WTC11 (cell line): ENCODE measurements around the gene SH3PXD2A. TPM values are rescaled to one million over a fixed set of nuclear protein-coding genes. Genes with fewer than 3 reads are reported as not detected.
A peak's percentile ranks its signal among the peaks of the same experiment; 100 is the strongest.

Source experiments
- ATAC-seq: fragments of 200-7000 bp; cut with Tn5 transposase; 2 replicates; pipeline ENCODE4 v1.10.0; 2021; ENCODE audit warnings: mild to moderate bottlenecking, moderate library complexity
- CTCF ChIA-PET: fragments of 300-600 bp; sonication (Branson Sonifier 250); formaldehyde crosslinking; loops from one replicate; lab custom pipeline; 2021; ENCODE audit warnings: antibody characterized with exemption; lab: Charles Lee
- POLR2A ChIA-PET: fragments of 350-600 bp; sonication (Branson Sonifier 250); formaldehyde crosslinking; loops from one replicate; lab custom pipeline; 2021; ENCODE audit warnings: antibody characterized with exemption; lab: Charles Lee
- DNase-seq: peaks from one replicate; pipeline ENCODE4 v3.0.0; 2021; ENCODE audit warnings: low spot score
- H3K27ac Mint-ChIP-seq: 2 replicates; pipeline ENCODE4 v1.8.0; 2021; ENCODE audit warnings: mixed read lengths
- H3K27me3 Mint-ChIP-seq: 2 replicates; pipeline ENCODE4 v1.8.0; 2021; ENCODE audit warnings: low read depth, mild to moderate bottlenecking, moderate library complexity, mixed read lengths
- H3K36me3 Mint-ChIP-seq: 2 replicates; pipeline ENCODE4 v1.8.0; 2021; ENCODE audit warnings: mixed read lengths
- H3K4me1 Mint-ChIP-seq: 2 replicates; pipeline ENCODE4 v1.8.0; 2022; ENCODE audit warnings: mixed read lengths
- H3K4me3 Mint-ChIP-seq: 2 replicates; pipeline ENCODE4 v1.8.0; 2021; ENCODE audit warnings: mild to moderate bottlenecking, moderate library complexity, mixed read lengths
- H3K9me3 Mint-ChIP-seq: 2 replicates; pipeline ENCODE4 v1.8.0; 2021; ENCODE audit warnings: mixed read lengths
- ARID4B ChIP-seq: sonication (generic); formaldehyde crosslinking; IDR thresholded peaks from 2 replicates; pipeline ENCODE4 v1.8.0; 2023; ENCODE audit warnings: missing genetic modification reagents, mild to moderate bottlenecking, borderline replicate concordance
- ATF1 ChIP-seq: sonication (generic); formaldehyde crosslinking; IDR thresholded peaks from 2 replicates; pipeline ENCODE4 v1.8.1; 2023; ENCODE audit warnings: mild to moderate bottlenecking, moderate library complexity, missing genetic modification reagents
- CREB1 ChIP-seq: sonication (generic); formaldehyde crosslinking; IDR thresholded peaks from 2 replicates; pipeline ENCODE4 v1.8.0; 2023; ENCODE audit warnings: mild to moderate bottlenecking, missing genetic modification reagents
- CREM ChIP-seq: sonication (generic); formaldehyde crosslinking; IDR thresholded peaks from 2 replicates; pipeline ENCODE4 v1.8.1; 2022; ENCODE audit warnings: mild to moderate bottlenecking, missing genetic modification reagents, moderate library complexity
- CTCF ChIP-seq: fragments of 200-600 bp; IDR thresholded peaks from 2 replicates; pipeline ENCODE4 v1.8.0; 2022; ENCODE audit warnings: antibody characterized with exemption
- E2F1 ChIP-seq: sonication (generic); formaldehyde crosslinking; IDR thresholded peaks from 2 replicates; pipeline ENCODE4 v1.8.0; 2022; ENCODE audit warnings: mild to moderate bottlenecking, missing genetic modification reagents
- EMX1 ChIP-seq: fragments of 250-450 bp; sonication (Bioruptor Pico); IDR thresholded peaks from 2 replicates; pipeline ENCODE4 v1.8.0; 2021; ENCODE audit warnings: mild to moderate bottlenecking
- GTF2I ChIP-seq: fragments of 250-450 bp; sonication (Bioruptor Pico); conservative IDR thresholded peaks from 2 replicates; pipeline ENCODE4 v1.4.0; 2021; ENCODE audit warnings: mild to moderate bottlenecking
- IRF1 ChIP-seq: sonication (generic); formaldehyde crosslinking; IDR thresholded peaks from 2 replicates; pipeline ENCODE4 v1.8.0; 2023; ENCODE audit warnings: missing genetic modification reagents
- JUN ChIP-seq: sonication (generic); formaldehyde crosslinking; IDR thresholded peaks from 2 replicates; pipeline ENCODE4 v1.8.0; 2023; ENCODE audit warnings: mild to moderate bottlenecking, missing genetic modification reagents
- KAT7 ChIP-seq: sonication (generic); formaldehyde crosslinking; IDR thresholded peaks from 2 replicates; pipeline ENCODE4 v1.8.1; 2023; ENCODE audit warnings: missing genetic modification reagents, mild to moderate bottlenecking, borderline replicate concordance
- NFATC4 ChIP-seq: fragments of 250-450 bp; sonication (Bioruptor Pico); IDR thresholded peaks from 2 replicates; pipeline ENCODE4 v1.9.0; 2021; ENCODE audit warnings: mild to moderate bottlenecking
- NR2C2 ChIP-seq: sonication (generic); formaldehyde crosslinking; IDR thresholded peaks from 2 replicates; pipeline ENCODE4 v1.8.0; 2022; ENCODE audit warnings: mild to moderate bottlenecking, missing genetic modification reagents
- PRRX2 ChIP-seq: fragments of 250-450 bp; sonication (Bioruptor Pico); IDR thresholded peaks from 2 replicates; pipeline ENCODE4 v1.8.0; 2021; ENCODE audit warnings: mild to moderate bottlenecking
- RELA ChIP-seq: sonication (generic); formaldehyde crosslinking; IDR thresholded peaks from 2 replicates; pipeline ENCODE4 v1.8.1; 2022; ENCODE audit warnings: missing genetic modification reagents, mild to moderate bottlenecking, borderline replicate concordance
- SMAD4 ChIP-seq: sonication (generic); formaldehyde crosslinking; IDR thresholded peaks from 2 replicates; pipeline ENCODE4 v1.8.0; 2022; ENCODE audit warnings: mild to moderate bottlenecking, missing genetic modification reagents
- TEAD4 ChIP-seq: sonication (generic); formaldehyde crosslinking; IDR thresholded peaks from 2 replicates; pipeline ENCODE4 v1.8.0; 2022; ENCODE audit warnings: mild to moderate bottlenecking, missing genetic modification reagents
- TP53 ChIP-seq: sonication (generic); formaldehyde crosslinking; IDR thresholded peaks from 2 replicates; pipeline ENCODE4 v1.8.1; 2023; ENCODE audit warnings: mild to moderate bottlenecking, missing genetic modification reagents
- ZBTB21 ChIP-seq: sonication (generic); formaldehyde crosslinking; IDR thresholded peaks from 2 replicates; pipeline ENCODE4 v1.8.1; 2023; ENCODE audit warnings: mild to moderate bottlenecking, missing genetic modification reagents, borderline replicate concordance
- ZMAT4 ChIP-seq: fragments of 250-450 bp; sonication (Bioruptor Pico); IDR thresholded peaks from 2 replicates; pipeline ENCODE4 v1.9.0; 2021; ENCODE audit warnings: mild to moderate bottlenecking
- ZNF138 ChIP-seq: sonication (generic); formaldehyde crosslinking; conservative IDR thresholded peaks from 2 replicates; pipeline ENCODE4 v1.8.1; 2022; ENCODE audit warnings: mild to moderate bottlenecking, moderate library complexity, missing genetic modification reagents
- ZNF423 ChIP-seq: fragments of 250-450 bp; sonication (Bioruptor Pico); IDR thresholded peaks from 2 replicates; pipeline ENCODE4 v2.1.2; 2022; ENCODE audit warnings: mild to moderate bottlenecking, moderate library complexity
- ZSCAN18 ChIP-seq: fragments of 250-450 bp; sonication (Bioruptor Pico); IDR thresholded peaks from 2 replicates; pipeline ENCODE4 v2.1.2; 2022; ENCODE audit warnings: mild to moderate bottlenecking, moderate library complexity
- total RNA-seq: library from RNA; stranded (reverse); gene quantifications from 3 replicates; pipeline ENCODE4 v1.2.3, GENCODE V29; 2021

SH3PXD2A gene
- total RNA-seq, 1 experiment from 2014 or later: 15.7 TPM

GRCh38 chr10:103699611-103700435 lies 155.6 kb downstream of the SH3PXD2A start:
- ATAC-seq: peak; percentile 40
- TF ChIP-seq E2F1: no peak
- no peak for TF ChIP-seq CREB1 (CRISPR knock-in tag)
- no peak for TF ChIP-seq ZBTB21 (CRISPR knock-in tag)
- no peak for TF ChIP-seq NR2C2 (CRISPR knock-in tag)
- no peak for TF ChIP-seq PRRX2
- TF ChIP-seq GTF2I (CRISPR knock-in tag): no peak
- no peak for TF ChIP-seq SMAD4 (CRISPR knock-in tag)
- POLR2A ChIA-PET: no interaction called here
- Mint-ChIP-seq H3K27ac (no peak overlapping the region), H3K36me3 (no peaks in the 10 kb centered on the region), H3K9me3 (no peaks in the 10 kb centered on the region), H3K4me1 (peaks cover 19% of the 10 kb centered on the region), H3K27me3 (peaks cover 10% of the 10 kb centered on the region), H3K4me3 (no peak overlapping the region)
- CTCF ChIA-PET: interaction anchor here (0.6 to 3.8 kb wide), 19 partner anchors 9 to 156 kb away, joined by 3 to 22 read pairs (median 5); partner anchors contain the start of gene SH3PXD2A
- DNase-seq: no peak

GRCh38 chr10:103698266-103698665 lies 157.1 kb downstream of the SH3PXD2A start:
- no peak overlapping the region for H3K4me3 Mint-ChIP-seq
- TF ChIP-seq CREB1 (CRISPR knock-in tag) (no peak), TEAD4 (CRISPR knock-in tag) (no peak), ZNF138 (CRISPR knock-in tag) (no peak), NFATC4 (CRISPR knock-in tag) (no peak), ATF1 (no peak), EMX1 (no peak), CREM (CRISPR knock-in tag) (no peak), JUN (no peak), ZMAT4 (CRISPR knock-in tag) (no peak), RELA (CRISPR knock-in tag) (no peak)
- TF ChIP-seq, all 79 proteins: peak for 0
- CTCF ChIA-PET: interaction anchor here (1.2 to 4.5 kb wide), 7 partner anchors 10 to 157 kb away, joined by 3 to 22 read pairs (median 10); partner anchors contain the start of gene SH3PXD2A
- ATAC-seq: no peak
- Mint-ChIP-seq H3K4me1 (peaks cover 23% of the 10 kb centered on the region), H3K36me3 (no peaks in the 10 kb centered on the region), H3K27ac (peak overlapping the region; percentile 39; the same call in 1 of the 2 replicates), H3K27me3 (peaks cover 26% of the 10 kb centered on the region), H3K9me3 (no peaks in the 10 kb centered on the region)
- DNase-seq: no peak
- POLR2A ChIA-PET: no interaction called here

- no peaks in the 10 kb centered on the region for H3K9me3 Mint-ChIP-seq
- no peak overlapping the region for H3K27ac Mint-ChIP-seq
- CTCF ChIA-PET: interaction anchor here (2.0 to 4.5 kb wide), 4 partner anchors 11 to 61 kb away, joined by 8 to 22 read pairs (median 15); no protein-coding TSS in a partner anchor
- DNase-seq (no peak), ATAC-seq (no peak)
- peaks cover 23% of the 10 kb centered on the region for H3K4me1 Mint-ChIP-seq
- H3K36me3 Mint-ChIP-seq: no peaks in the 10 kb centered on the region
- H3K27me3 Mint-ChIP-seq: peaks cover 26% of the 10 kb centered on the region
- no peak overlapping the region for H3K4me3 Mint-ChIP-seq
- POLR2A ChIA-PET: no interaction called here
- TF ChIP-seq CTCF: no peak
- no peak for TF ChIP-seq KAT7
- TF ChIP-seq ARID4B (CRISPR knock-in tag): no peak
- no peak for TF ChIP-seq IRF1 (CRISPR knock-in tag)
- no peak for TF ChIP-seq TP53 (CRISPR knock-in tag)
- no peak for TF ChIP-seq ZSCAN18
- TF ChIP-seq ZNF423 (CRISPR knock-in tag): no peak
Measured at GRCh38 chr10:103697787-103698186, 157.6 kb downstream of the SH3PXD2A start.
